GM21367 (cell line): ENCODE results near the gene SLC22A5.
A peak's percentile ranks its signal among the peaks of the same experiment; 100 is the strongest.
"Not testable (repeated sequence)": the region's sequence is repeated elsewhere in the genome, so short reads cannot be mapped to it uniquely, and the experiment has no call there.

Experiments
- ATAC-seq: cut with Tn5 transposase; IDR thresholded peaks from one replicate; pipeline ENCODE4 v1.9.1; 2021; ENCODE audit not compliant: unreplicated experiment

SLC22A5 gene

DNA sequence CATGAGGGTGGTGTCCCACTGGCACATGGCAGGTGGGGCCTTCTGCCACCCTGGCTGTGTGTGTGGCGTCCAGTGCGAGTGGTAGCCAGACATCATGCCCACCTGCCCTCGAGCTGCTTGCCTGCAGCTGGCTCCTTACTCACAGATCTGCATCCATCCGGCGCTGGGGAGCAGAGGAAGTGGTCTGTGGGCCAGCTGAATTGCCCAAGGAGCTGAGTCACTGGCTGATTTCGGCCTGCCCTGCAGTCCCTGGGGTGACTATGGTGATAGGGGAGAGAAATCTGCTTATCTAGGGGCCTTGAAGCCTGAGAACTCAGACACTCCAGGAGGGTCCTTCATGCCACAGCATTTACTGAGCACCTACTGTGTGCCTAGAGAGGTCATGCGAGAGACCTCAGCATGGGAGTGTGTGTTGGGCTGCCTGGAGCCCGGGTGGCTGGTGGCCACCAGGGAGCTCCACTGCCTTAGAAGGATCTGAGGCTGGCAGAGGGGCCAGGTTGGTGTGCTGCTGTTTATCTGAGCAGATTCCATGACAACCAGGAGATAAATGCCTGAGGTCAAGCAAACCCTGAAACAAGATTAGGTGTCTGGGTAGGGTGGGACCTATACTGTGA, 57.1 kb downstream of the SLC22A5 start:
- peak; percentile 30 for ATAC-seq

GRCh38 chr5:132427281-132428146, 58.0 kb downstream of the SLC22A5 start:
- ATAC-seq: no peak

- ATAC-seq: no peak
Measured at GRCh38 chr5:132428147-132428482, 58.6 kb downstream of the SLC22A5 start.

GRCh38 chr5:132428484-132429462, 59.3 kb downstream of the SLC22A5 start:
- no peak for ATAC-seq

GRCh38 chr5:132429463-132430440, 60.2 kb downstream of the SLC22A5 start:
- ATAC-seq: no peak

GRCh38 chr5:132430746-132431145, 61.2 kb downstream of the SLC22A5 start:
- ATAC-seq: no peak

DNA sequence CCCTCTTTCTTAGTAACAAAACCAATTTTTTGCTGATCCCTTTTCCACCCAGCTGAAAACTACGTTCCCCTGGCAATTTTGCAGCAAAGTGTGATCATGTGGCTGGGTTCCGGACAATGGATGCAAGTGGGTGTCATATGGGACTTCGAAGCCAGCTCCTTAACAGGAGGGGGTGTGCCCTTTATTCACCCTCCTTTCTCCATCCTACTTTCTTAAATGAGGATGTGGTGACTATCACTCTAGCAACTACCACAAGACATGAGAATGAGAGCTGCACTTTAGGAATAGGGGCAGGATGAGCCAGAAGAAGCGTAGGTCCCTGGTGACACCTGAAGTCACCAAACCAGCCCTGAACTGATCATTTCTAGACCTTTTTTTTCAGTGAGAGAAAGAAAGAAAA, 62.1 kb downstream of the SLC22A5 start:
- ATAC-seq: no peak

DNA sequence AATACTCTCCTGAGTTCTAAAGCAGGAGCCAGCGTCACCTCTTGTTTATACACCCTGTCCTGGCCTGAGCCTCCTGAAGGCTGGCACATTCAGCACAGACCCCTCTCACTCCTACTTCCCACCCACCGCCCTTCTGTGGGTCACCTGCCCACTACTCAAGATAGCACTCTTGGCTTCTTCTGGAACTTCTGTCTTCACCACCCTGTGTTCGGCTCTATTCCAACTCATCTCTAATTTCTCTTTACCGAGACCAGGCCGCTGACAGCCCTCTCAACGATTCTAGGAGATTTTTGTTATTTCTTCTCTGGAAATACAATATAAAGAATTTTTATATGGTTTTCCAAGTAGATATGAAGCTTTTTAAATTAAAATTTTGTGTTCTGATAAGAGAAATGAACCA, 63.6 kb downstream of the SLC22A5 start:
- no peak for ATAC-seq

GRCh38 chr5:132434416-132435286, 65.1 kb downstream of the SLC22A5 start:
- no peak for ATAC-seq

- ATAC-seq: no peak
Measured at GRCh38 chr5:132435447-132435846, 65.9 kb downstream of the SLC22A5 start.

DNA sequence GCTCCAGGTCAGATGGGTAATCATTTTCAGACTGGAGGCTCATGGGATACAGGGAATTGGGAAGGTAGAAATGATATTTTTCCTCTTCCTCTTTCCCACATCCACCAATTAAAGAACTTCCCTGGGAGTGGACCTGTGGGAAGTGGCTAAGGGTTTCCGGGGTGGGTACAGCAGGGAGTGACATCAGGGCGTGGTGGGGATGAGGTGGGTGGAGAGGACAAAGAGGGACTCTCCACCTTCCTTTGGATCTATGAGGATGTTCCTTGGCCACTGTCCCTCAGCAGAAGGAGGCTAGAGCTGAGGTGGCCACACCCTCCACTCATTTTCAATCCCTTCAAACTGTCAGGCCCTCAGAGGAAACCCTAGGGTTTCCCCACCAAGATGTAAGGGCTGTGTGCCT, 66.4 kb downstream of the SLC22A5 start:
- no peak for ATAC-seq

- no peak for ATAC-seq
Measured at GRCh38 chr5:132436936-132437335, 67.4 kb downstream of the SLC22A5 start.

- peak; percentile 75 for ATAC-seq
Measured at GRCh38 chr5:132437604-132438266, 68.2 kb downstream of the SLC22A5 start.

DNA sequence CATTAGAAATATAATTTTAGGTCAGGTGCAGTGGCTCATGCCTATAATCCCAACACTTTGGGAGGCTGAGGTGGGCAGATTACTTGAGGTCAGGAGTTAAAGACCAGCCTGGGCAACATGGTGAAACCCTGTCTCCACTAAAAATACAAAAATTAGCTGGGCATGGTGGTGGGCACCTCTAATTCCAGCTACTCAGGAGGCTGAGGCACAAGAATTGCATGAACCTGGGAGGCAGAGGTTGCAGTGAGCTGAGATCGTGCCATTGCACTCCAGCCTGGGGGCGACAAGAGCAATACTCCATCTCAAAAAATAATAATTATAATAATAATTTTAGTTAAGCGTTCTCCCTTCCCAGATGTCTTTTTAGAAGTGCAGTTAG, 68.7 kb downstream of the SLC22A5 start:
- ATAC-seq: not testable (repeated sequence)

GRCh38 chr5:132438917-132439316, 69.4 kb downstream of the SLC22A5 start:
- ATAC-seq: no peak

GRCh38 chr5:132439521-132440089, 70.1 kb downstream of the SLC22A5 start:
- ATAC-seq: no peak

GRCh38 chr5:132444061-132444460, 74.6 kb downstream of the SLC22A5 start:
- ATAC-seq: no peak
